K562 (cell line): ENCODE measurements around the gene SLC26A3. TPM values are rescaled to one million over a fixed set of nuclear protein-coding genes. Genes with fewer than 3 reads are reported as not detected.

Experiments used
- ATAC-seq: fragments of 200-7000 bp; cut with Tn5 transposase; 3 replicates; pipeline ENCODE4 v1.9.1; 2020; ENCODE audit warnings: moderate library complexity
- BruUV-seq: library from RNA; stranded (reverse); fragments of 400-500 nt; replicated peaks from 2 replicates; lab custom pipeline; 2021; lab: Mats Ljungman, UMichigan
- CTCF ChIA-PET: fragments of 300-600 bp; formaldehyde crosslinking; extraction: SDS; loops from one replicate; lab custom pipeline; 2021; ENCODE audit warnings: low intra/inter-chr PET ratio; lab: Yijun Ruan, JAX
- POLR2A ChIA-PET: fragments of 300-600, 350-650 bp; sonication (Branson Sonifier 250); formaldehyde crosslinking; extraction: SDS; loops from one replicate; lab custom pipeline; 2021; ENCODE audit warnings: antibody characterized with exemption, inconsistent platforms; lab: Yijun Ruan, JAX
- DNase-seq, 4 experiments: peaks; one replicate each; pipeline versions ENCODE4 v3.0.0 to v3.0.0-alpha.2; 2011 to 2018; ENCODE audit warnings: low spot score in 3 of 4, mixed read lengths in 3 of 4; ENCODE audit errors: extremely low read depth in 1 of 4
- FAIRE-seq: peaks from 2 replicates; lab custom pipeline; 2011; peaks lifted over from hg19 to GRCh38; lab: Jason Lieb, UNC
- H2AFZ ChIP-seq: 2 replicates; pipeline ENCODE4 v1.6.0; 2011; ENCODE audit warnings: low read depth, low read length, control low read depth, inconsistent platforms
- H3K27ac ChIP-seq: fragments of 200-600 bp; 3 replicates; pipeline ENCODE4 v1.8.0; 2011; ENCODE audit warnings: low read depth, mild to moderate bottlenecking, control low read depth, inconsistent platforms, low read length, moderate library complexity, mixed read lengths; ENCODE audit errors: extremely low read depth
- H3K27me3 ChIP-seq, 2 experiments: fragments of 300-600 bp in 1 of 2; 2 replicates in 1 of 2; 3 replicates in 1 of 2; pipeline versions ENCODE4 v1.6.0 to v1.8.0; 2011; ENCODE audit warnings: inconsistent platforms in 2 of 2, low read length in 2 of 2, mild to moderate bottlenecking in 1 of 2, mixed read lengths in 1 of 2, moderate library complexity in 1 of 2; ENCODE audit not compliant: control insufficient read depth in 2 of 2, insufficient read depth in 2 of 2
- H3K36me3 ChIP-seq: fragments of 300-600 bp; 3 replicates; pipeline ENCODE4 v1.8.0; 2011; ENCODE audit warnings: mild to moderate bottlenecking, low read length, inconsistent platforms; ENCODE audit not compliant: control insufficient read depth, insufficient read depth
- H3K4me1 ChIP-seq, 2 experiments: fragments of 200-600 bp in 1 of 2; replicated peaks in 1 of 2; 2 replicates in 1 of 2; 3 replicates in 1 of 2; pipeline versions ENCODE4 v1.5.1 to v1.8.0; 2011; ENCODE audit warnings: inconsistent platforms in 2 of 2, low read length in 2 of 2, mild to moderate bottlenecking in 1 of 2, mixed read lengths in 1 of 2, moderate library complexity in 1 of 2; ENCODE audit not compliant: control insufficient read depth in 2 of 2, insufficient read depth in 2 of 2
- H3K4me2 ChIP-seq: 2 replicates; pipeline ENCODE4 v1.6.1; 2011; ENCODE audit warnings: low read length, control low read depth, inconsistent platforms, mixed read lengths; ENCODE audit not compliant: insufficient read depth
- H3K4me3 ChIP-seq: fragments of 200-600 bp; sonication (generic), shearing (Covaris generic); 2 replicates; pipeline ENCODE4 v1.5.1; 2016; ENCODE audit warnings: control low read depth, inconsistent platforms
- H3K79me2 ChIP-seq: fragments of 200-600 bp; 3 replicates; pipeline ENCODE4 v1.8.0; 2011; ENCODE audit warnings: low read length, inconsistent platforms; ENCODE audit not compliant: control insufficient read depth, insufficient read depth
- H3K9ac ChIP-seq, 2 experiments: 2 replicates each; pipeline versions ENCODE4 v1.6.0 to v1.6.1; 2011; ENCODE audit warnings: low read depth in 2 of 2, low read length in 2 of 2, control low read depth in 1 of 2, inconsistent platforms in 1 of 2, mild to moderate bottlenecking in 1 of 2, mixed read lengths in 1 of 2; ENCODE audit not compliant: insufficient read depth in 1 of 2
- H3K9me1 ChIP-seq: one replicate; pipeline ENCODE4 v1.6.0; 2011; ENCODE audit warnings: inconsistent platforms, mild to moderate bottlenecking, low read length, moderate library complexity; ENCODE audit not compliant: control insufficient read depth, insufficient read depth
- H3K9me3 ChIP-seq: replicated peaks from 2 replicates; pipeline ENCODE4 v1.5.1; 2011; ENCODE audit warnings: low read depth, low read length, inconsistent platforms; ENCODE audit not compliant: control insufficient read depth, insufficient read depth
- H4K20me1 ChIP-seq: replicated peaks from 2 replicates; pipeline ENCODE4 v1.6.1; 2011; ENCODE audit warnings: low read length, inconsistent platforms, mixed read lengths; ENCODE audit not compliant: control insufficient read depth, insufficient read depth
- ESRRA ChIP-seq: fragments of 450-650 bp; IDR thresholded peaks from 2 replicates; pipeline ENCODE4 v1.6.1; 2014; ENCODE audit warnings: low read depth, mild to moderate bottlenecking, moderate library complexity, borderline replicate concordance
- LARP7 ChIP-seq: fragments of 450-650 bp; IDR thresholded peaks from 2 replicates; pipeline ENCODE4 v1.6.1; 2016
- RERE ChIP-seq: sonication (generic); formaldehyde crosslinking; IDR thresholded peaks from 2 replicates; pipeline ENCODE4 v1.8.0; 2023; ENCODE audit warnings: missing genetic modification reagents, mild to moderate bottlenecking, borderline replicate concordance
- SRF ChIP-seq, 2 experiments: fragments of 250-450, 450-650 bp in 1 of 2; sonication (Bioruptor Pico) in 1 of 2; sonication (generic) in 1 of 2; formaldehyde crosslinking; IDR thresholded peaks; 2 replicates each; pipeline versions ENCODE4 v1.5.0 to v1.5.1; 2020 to 2022; ENCODE audit warnings: mild to moderate bottlenecking in 1 of 2, missing genetic modification reagents in 1 of 2
- TAL1 ChIP-seq: fragments of 450-650 bp; IDR thresholded peaks from 2 replicates; pipeline ENCODE4 v1.6.1; 2016; ENCODE audit warnings: mild to moderate bottlenecking
- U2AF2 ChIP-seq: fragments of 200-400 bp; formaldehyde crosslinking; optimal IDR thresholded peaks from 2 replicates; pipeline ENCODE3; 2017; ENCODE audit warnings: low read depth, mild to moderate bottlenecking, low read length
- whole genome bisulfite sequencing: fragments of 100-300 bp; shearing (Covaris generic); methylation state at CpG from one replicate; pipeline ENCODE4 v1.1.6; 2016; ENCODE audit warnings: low coverage, mixed read lengths; ENCODE audit not compliant: insufficient coverage; ENCODE audit errors: missing lambda C conversion rate; 5-methylcytosine and 5-hydroxymethylcytosine counted together
- in situ Hi-C: fragments of 300-500 bp; cut with MboI; formaldehyde crosslinking; loops from 4 replicates; pipeline ENCODE4 v1.15.0; 2018; ENCODE audit warnings: inconsistent platforms, mixed read lengths
- intact Hi-C: fragments of 100-400 bp; cut with micrococcal nuclease; formaldehyde crosslinking; loops from 2 replicates; pipeline ENCODE4 v1.14.2; 2022
- polyA plus RNA-seq, 8 experiments: library from polyadenylated mRNA; depleted of rRNA in 4 of 8; stranded (reverse) in 5 of 8; unstranded in 3 of 8; fragments of >200 nt; fragmentation: Nextera tagmentation in 2 of 8; fragmentation: Illumina TruSeq in 1 of 8; extraction: Ambion mirVana in 2 of 8; extraction: Trizol in 1 of 8; gene quantifications; 2 replicates each; pipeline versions ENCODE4 v1.2.1 to v1.2.3, GENCODE V29; 2011 to 2014; ENCODE audit warnings: inconsistent platforms in 1 of 8, missing spikeins in 1 of 8
- total RNA-seq, 7 experiments: library from RNA; depleted of rRNA in 6 of 7; stranded (reverse); fragments of >200 nt in 6 of 7; fragmentation: Illumina TruSeq in 2 of 7; extraction: Trizol in 2 of 7; gene quantifications; 2 replicates each; pipeline versions ENCODE4 v1.2.1 to v1.2.3, GENCODE V29; 2011 to 2021; ENCODE audit warnings: low replicate concordance in 1 of 7
- TF ChIP-seq, protein P1 (sequence below): fragments of 450-650 bp; IDR thresholded peaks from 2 replicates; pipeline ENCODE4 v1.6.1; 2016

The SLC26A3 gene
- total and polyA plus RNA-seq, 9 of the 15 experiments (the other 6 are each of a cell fraction or from before 2014, with no cell fraction given): 0.86 TPM; not detected in 8

DNA sequence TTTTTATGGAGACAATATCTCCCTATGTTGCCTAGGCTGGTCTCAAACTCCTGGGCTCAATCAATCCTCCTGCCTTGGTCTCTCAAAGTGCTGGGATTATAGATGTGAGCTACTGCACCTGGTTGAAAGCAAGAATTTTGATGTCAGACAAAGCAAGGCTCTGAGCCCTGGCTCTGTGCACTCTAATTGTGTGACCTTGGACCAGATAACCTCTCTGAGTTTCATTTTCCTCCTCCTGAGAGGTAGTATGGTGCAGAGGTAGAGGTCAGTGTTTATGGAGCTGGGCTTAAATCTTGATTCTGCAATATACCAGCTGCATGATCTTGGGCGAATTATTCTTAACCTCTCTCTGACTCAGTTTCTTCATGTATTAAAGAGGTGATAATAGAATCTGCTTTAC is 31.4 kb upstream of the SLC26A3 start:
- no peaks in the 10 kb centered on the region for H3K36me3 ChIP-seq
- 0 out of 2 replicates have a peak, but pooled peaks cover 5% of the 10 kb centered on the region for H4K20me1 ChIP-seq
- H3K4me3 ChIP-seq: no peak overlapping the region
- TF ChIP-seq ESRRA (peak; percentile 53; the same call in 1 of the 2 replicates), SRF (CRISPR knock-in tag; IDR thresholded peaks at IDR 0.05) (no peak)
- H3K9ac ChIP-seq: no peak overlapping the region
- ChIA-PET POLR2A (interaction anchor here (0.7 to 1.7 kb wide), 6 partner anchors 9 to 1956 kb away, joined by 3 to 7 read pairs (median 4); partner anchors contain the start of gene CBLL1), CTCF (no interaction called here)
- H3K4me2 ChIP-seq: no peak overlapping the region; the same call in 1 of the 2 replicates
- BruUV-seq: no TSS peak
- 68% methylated on average over 1 of the region's 1 CpG for WGBS
- DNase-seq (no peak), ATAC-seq (no peak), FAIRE-seq (no peak)
- no peaks in the 10 kb centered on the region for H3K27me3 ChIP-seq
- no peak overlapping the region for H3K27ac ChIP-seq
- in situ Hi-C loops: no loop called here
- no peaks in the 10 kb centered on the region for H3K9me1 ChIP-seq
- H3K4me1 ChIP-seq: peaks cover 23 to 35% of the 10 kb centered on the region in 2 experiments
- peaks cover 4% of the 10 kb centered on the region for H3K9me3 ChIP-seq
- intact Hi-C loops: no loop called here
- H2AFZ ChIP-seq: no peak overlapping the region
- no peaks in the 10 kb centered on the region for H3K79me2 ChIP-seq

GRCh38 chr7:107833684-107834106 is 30.7 kb upstream of the SLC26A3 start:
- H3K4me1 ChIP-seq: peaks cover 23 to 32% of the 10 kb centered on the region in 2 experiments
- H3K9ac ChIP-seq: no peak overlapping the region
- ATAC-seq (no peak), FAIRE-seq (no peak), DNase-seq (no peak)
- H3K4me2 ChIP-seq: no peak overlapping the region; the same call in 1 of the 2 replicates
- no peak overlapping the region for H3K27ac ChIP-seq
- POLR2A ChIA-PET: interaction anchor here (0.7 to 1.7 kb wide), 5 partner anchors 9 to 92 kb away, joined by 3 to 7 read pairs (median 3); partner anchors contain the start of gene CBLL1
- H3K9me3 ChIP-seq: peaks cover 4% of the 10 kb centered on the region
- intact Hi-C loops (no loop called here), in situ Hi-C loops (no loop called here)
- H3K79me2 ChIP-seq: no peaks in the 10 kb centered on the region
- 0 out of 2 replicates have a peak, but pooled peaks cover 5% of the 10 kb centered on the region for H4K20me1 ChIP-seq
- H3K4me3 ChIP-seq: no peak overlapping the region
- peak overlapping the region; percentile 18; the same call in 1 of the 2 replicates for H2AFZ ChIP-seq
- no TSS peak for BruUV-seq
- 23% methylated on average over 7 of the region's 7 CpGs for WGBS
- H3K27me3 ChIP-seq: no peaks in the 10 kb centered on the region
- no peaks in the 10 kb centered on the region for H3K9me1 ChIP-seq
- CTCF ChIA-PET: no interaction called here
- no peaks in the 10 kb centered on the region for H3K36me3 ChIP-seq
- no peak for TF ChIP-seq U2AF2
- peak; percentile 53 for TF ChIP-seq TAL1
- TF ChIP-seq, protein P1, sequence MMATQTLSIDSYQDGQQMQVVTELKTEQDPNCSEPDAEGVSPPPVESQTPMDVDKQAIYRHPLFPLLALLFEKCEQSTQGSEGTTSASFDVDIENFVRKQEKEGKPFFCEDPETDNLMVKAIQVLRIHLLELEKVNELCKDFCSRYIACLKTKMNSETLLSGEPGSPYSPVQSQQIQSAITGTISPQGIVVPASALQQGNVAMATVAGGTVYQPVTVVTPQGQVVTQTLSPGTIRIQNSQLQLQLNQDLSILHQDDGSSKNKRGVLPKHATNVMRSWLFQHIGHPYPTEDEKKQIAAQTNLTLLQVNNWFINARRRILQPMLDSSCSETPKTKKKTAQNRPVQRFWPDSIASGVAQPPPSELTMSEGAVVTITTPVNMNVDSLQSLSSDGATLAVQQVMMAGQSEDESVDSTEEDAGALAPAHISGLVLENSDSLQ: peak; percentile 81
- TF ChIP-seq LARP7: no peak
- TF ChIP-seq RERE (CRISPR knock-in tag): no peak
